GM12891 (cell line): ENCODE results near the gene ECM2.

Source experiments
- DNase-seq: peaks from one replicate; pipeline ENCODE4 v3.0.0; 2011; ENCODE audit warnings: low spot score; ENCODE audit not compliant: insufficient read length
- FAIRE-seq: peaks from 2 replicates; lab custom pipeline; 2011; peaks lifted over from hg19 to GRCh38; lab: Jason Lieb, UNC
- PAX5 ChIP-seq: IDR thresholded peaks from 2 replicates; pipeline ENCODE4 v1.6.1; 2011; ENCODE audit warnings: low read length, moderate library complexity, mild to moderate bottlenecking; ENCODE audit not compliant: insufficient read depth, severe bottlenecking
- POLR2A ChIP-seq: IDR thresholded peaks from 2 replicates; pipeline ENCODE4 v1.6.1; 2011; ENCODE audit warnings: low read depth, low read length, control low read depth
- POLR2AphosphoS5 ChIP-seq: IDR thresholded peaks from 2 replicates; pipeline ENCODE4 v1.6.1; 2011; ENCODE audit warnings: low read depth, low read length, control low read depth
- POU2F2 ChIP-seq: IDR thresholded peaks from 2 replicates; pipeline ENCODE4 v1.6.1; 2011; ENCODE audit warnings: low read depth, mild to moderate bottlenecking, control low read depth, low read length, moderate library complexity
- SPI1 ChIP-seq: IDR thresholded peaks from 2 replicates; pipeline ENCODE4 v1.6.1; 2011; ENCODE audit warnings: low read depth, low read length, control low read depth
- TAF1 ChIP-seq: IDR thresholded peaks from 2 replicates; pipeline ENCODE4 v1.6.1; 2011; ENCODE audit warnings: low read depth, low read length, control low read depth

The ECM2 gene

GRCh38 chr9:92527832-92528521 lies 7.8 kb downstream of the ECM2 start:
- DNase-seq, result no peak
- FAIRE-seq, result no peak
- TF ChIP-seq POU2F2 (no peak), PAX5 (no peak), TAF1 (no peak)

GRCh38 chr9:92527291-92527828 lies 8.4 kb downstream of the ECM2 start:
- TF ChIP-seq SPI1 (no peak), POU2F2 (no peak), TAF1 (no peak), POLR2AphosphoS5 (no peak), PAX5 (no peak), POLR2A (no peak)
- DNase-seq (no peak), FAIRE-seq (peak; percentile 72)

- DNase-seq (no peak), FAIRE-seq (no peak)
- TF ChIP-seq POU2F2 (no peak), SPI1 (no peak), PAX5 (no peak), POLR2AphosphoS5 (no peak), TAF1 (no peak), POLR2A (no peak)
These were observed 10.5 kb downstream of the ECM2 start for GRCh38 chr9:92525306-92525705.

- peak; percentile 54 for FAIRE-seq
These were observed 10.9 kb downstream of the ECM2 start for GRCh38 chr9:92524881-92525280.

GRCh38 chr9:92522983-92523970 lies 12.5 kb downstream of the ECM2 start:
- DNase-seq, result no peak
- TF ChIP-seq POLR2A (no peak), TAF1 (no peak), SPI1 (no peak), PAX5 (no peak), POU2F2 (no peak), POLR2AphosphoS5 (no peak)
- FAIRE-seq, result no peak

More at GRCh38 chr9:92524881-92525280, 10.9 kb downstream of the ECM2 start:
- TF ChIP-seq PAX5 (no peak), TAF1 (no peak), POLR2A (no peak), POLR2AphosphoS5 (no peak), POU2F2 (no peak), SPI1 (no peak)
- no peak for DNase-seq

GRCh38 chr9:92520837-92521236 lies 15.0 kb downstream of the ECM2 start:
- DNase-seq (no peak), FAIRE-seq (no peak)
- TF ChIP-seq SPI1 (no peak), POU2F2 (no peak), TAF1 (no peak), POLR2A (no peak), PAX5 (no peak), POLR2AphosphoS5 (no peak)

- DNase-seq (no peak), FAIRE-seq (no peak)
- no peak for TF ChIP-seq POLR2AphosphoS5
- TF ChIP-seq TAF1, result no peak
- TF ChIP-seq POLR2A, result no peak
- TF ChIP-seq SPI1, result no peak
- TF ChIP-seq PAX5, result no peak
- TF ChIP-seq POU2F2, result no peak
These were observed 17.6 kb downstream of the ECM2 start for GRCh38 chr9:92518199-92518598.

GRCh38 chr9:92517046-92517445 lies 18.7 kb downstream of the ECM2 start:
- DNase-seq, result no peak
- no peak for TF ChIP-seq POLR2AphosphoS5
- TF ChIP-seq PAX5, result no peak
- TF ChIP-seq POU2F2, result no peak
- no peak for FAIRE-seq

- DNase-seq (no peak), FAIRE-seq (no peak)
- TF ChIP-seq TAF1, result no peak
- TF ChIP-seq PAX5, result no peak
- TF ChIP-seq SPI1, result no peak
- TF ChIP-seq POLR2A, result no peak
- TF ChIP-seq POU2F2, result no peak
- TF ChIP-seq POLR2AphosphoS5, result no peak
These were observed 19.3 kb downstream of the ECM2 start for GRCh38 chr9:92516521-92516920.
